GM20431 (cell line): ENCODE results near the gene CADPS.

Experiments
- in situ Hi-C: fragments of 300-500 bp; cut with MseI, MboI; formaldehyde crosslinking; loops from one replicate; pipeline ENCODE4 v1.15.0; 2020; ENCODE audit warnings: low sequenced_read_pairs; ENCODE audit not compliant: unreplicated experiment

The CADPS gene

GRCh38 chr3:62817678-62818077, 57.5 kb downstream of the CADPS start:
- in situ Hi-C loops, result no loop called here

GRCh38 chr3:62815981-62816380, 59.2 kb downstream of the CADPS start:
- in situ Hi-C loops, result no loop called here

- in situ Hi-C loops, result no loop called here
These were observed 62.6 kb downstream of the CADPS start for GRCh38 chr3:62812631-62813030.

GRCh38 chr3:62811119-62811518, 64.1 kb downstream of the CADPS start:
- in situ Hi-C loops, result no loop called here

GRCh38 chr3:62809369-62809768, 65.8 kb downstream of the CADPS start:
- in situ Hi-C loops, result no loop called here

GRCh38 chr3:62805580-62806277, 69.5 kb downstream of the CADPS start:
- in situ Hi-C loops, result no loop called here

- in situ Hi-C loops, result no loop called here
These were observed 70.1 kb downstream of the CADPS start for GRCh38 chr3:62805106-62805505.

GRCh38 chr3:62803276-62803675, 71.9 kb downstream of the CADPS start:
- in situ Hi-C loops, result no loop called here

GRCh38 chr3:62798000-62798399, 77.2 kb downstream of the CADPS start:
- in situ Hi-C loops, result no loop called here

GRCh38 chr3:62797132-62797531, 78.1 kb downstream of the CADPS start:
- in situ Hi-C loops, result no loop called here

- in situ Hi-C loops, result no loop called here
These were observed 79.1 kb downstream of the CADPS start for GRCh38 chr3:62795978-62796657.

GRCh38 chr3:62793946-62794345, 81.3 kb downstream of the CADPS start:
- in situ Hi-C loops, result no loop called here

- in situ Hi-C loops, result no loop called here
These were observed 89.8 kb downstream of the CADPS start for GRCh38 chr3:62785384-62785783.

GRCh38 chr3:62781121-62781520, 94.1 kb downstream of the CADPS start:
- in situ Hi-C loops, result no loop called here

GRCh38 chr3:62777674-62778073, 97.5 kb downstream of the CADPS start:
- in situ Hi-C loops, result no loop called here

GRCh38 chr3:62777130-62777529, 98.1 kb downstream of the CADPS start:
- in situ Hi-C loops, result no loop called here

- in situ Hi-C loops, result no loop called here
These were observed 101.0 kb downstream of the CADPS start for GRCh38 chr3:62774221-62774620.

GRCh38 chr3:62771331-62772072, 103.7 kb downstream of the CADPS start:
- in situ Hi-C loops, result no loop called here

GRCh38 chr3:62768896-62769295, 106.3 kb downstream of the CADPS start:
- in situ Hi-C loops, result no loop called here

GRCh38 chr3:62761711-62762110, 113.5 kb downstream of the CADPS start:
- in situ Hi-C loops, result no loop called here

- in situ Hi-C loops, result no loop called here
These were observed 113.9 kb downstream of the CADPS start for GRCh38 chr3:62761311-62761710.
